ENCODE results near the gene ENG.
"Not testable (repeated sequence)": the region's sequence is repeated elsewhere in the genome, so short reads cannot be mapped to it uniquely, and the experiment has no call there.

Gene ENG

DNA sequence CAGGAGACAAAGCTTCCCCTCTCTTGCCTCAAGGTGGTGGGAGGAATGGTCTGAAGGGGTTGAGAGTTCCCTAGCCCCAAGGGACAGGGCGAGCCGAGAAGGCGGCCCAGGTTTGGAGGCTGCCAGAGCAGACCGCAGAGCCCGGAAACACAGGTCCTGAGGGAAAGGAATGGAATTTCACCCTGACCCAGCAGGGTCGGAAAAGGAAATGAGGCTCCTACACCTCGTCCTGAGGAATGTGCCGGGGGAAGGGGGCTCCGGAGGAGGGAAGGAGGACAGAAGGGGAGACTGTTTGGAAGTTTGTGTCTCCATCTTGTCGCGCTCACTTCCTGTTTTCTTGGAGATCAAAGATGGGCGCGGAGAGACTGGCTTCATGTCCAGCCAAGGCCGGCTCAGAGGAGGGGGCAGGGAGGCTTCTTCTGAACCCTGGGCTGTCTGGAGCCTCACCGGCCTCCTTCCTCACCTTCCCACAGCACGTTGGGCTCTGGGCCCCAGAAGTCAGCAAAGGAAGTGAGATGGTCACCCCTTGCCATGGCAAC is 9.6 kb downstream of the ENG start:
- no peak for DNase-seq (ENCODE audit: low read depth)

GRCh38 chr9:127841087-127841835 is 13.2 kb downstream of the ENG start:
- no peak for DNase-seq (ENCODE audit: low read depth)

- DNase-seq (ENCODE audit: low read depth) = no peak
Measured at GRCh38 chr9:127838375-127839078, 15.9 kb downstream of the ENG start.

- no peak for DNase-seq (ENCODE audit: low read depth)
Measured at GRCh38 chr9:127837346-127837745, 17.1 kb downstream of the ENG start.

GRCh38 chr9:127836561-127836960 is 17.9 kb downstream of the ENG start:
- DNase-seq (ENCODE audit: low read depth) = not testable (repeated sequence)

DNA sequence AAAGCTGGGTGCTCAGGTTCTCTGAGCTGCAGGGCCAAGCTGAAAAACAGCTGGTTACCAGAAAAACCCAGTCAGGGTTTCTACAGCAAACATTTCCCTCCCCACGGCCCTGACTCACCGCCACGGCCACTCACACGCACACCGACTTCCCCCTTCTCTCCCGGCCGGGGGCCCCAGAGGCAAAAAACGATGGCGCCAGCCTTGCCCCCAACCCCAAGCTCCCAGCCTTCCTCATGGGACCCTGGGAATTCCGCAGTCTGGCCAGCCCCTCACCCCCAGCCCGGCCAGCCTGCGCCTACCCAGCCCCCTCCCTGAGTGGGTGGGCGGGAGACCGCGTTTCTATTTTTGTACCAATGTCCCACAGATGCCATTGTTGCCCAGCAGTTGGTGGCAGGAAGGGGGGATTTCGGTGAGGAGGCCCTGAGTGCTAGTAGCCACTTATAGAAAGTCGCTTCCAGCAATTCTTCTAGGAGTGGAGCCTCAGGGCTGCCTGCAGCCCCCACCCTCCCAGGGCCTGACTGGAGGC is 18.4 kb downstream of the ENG start:
- no peak for DNase-seq (ENCODE audit: low read depth)

- no peak for DNase-seq (ENCODE audit: low read depth)
Measured at GRCh38 chr9:127833555-127833954, 20.9 kb downstream of the ENG start.

DNA sequence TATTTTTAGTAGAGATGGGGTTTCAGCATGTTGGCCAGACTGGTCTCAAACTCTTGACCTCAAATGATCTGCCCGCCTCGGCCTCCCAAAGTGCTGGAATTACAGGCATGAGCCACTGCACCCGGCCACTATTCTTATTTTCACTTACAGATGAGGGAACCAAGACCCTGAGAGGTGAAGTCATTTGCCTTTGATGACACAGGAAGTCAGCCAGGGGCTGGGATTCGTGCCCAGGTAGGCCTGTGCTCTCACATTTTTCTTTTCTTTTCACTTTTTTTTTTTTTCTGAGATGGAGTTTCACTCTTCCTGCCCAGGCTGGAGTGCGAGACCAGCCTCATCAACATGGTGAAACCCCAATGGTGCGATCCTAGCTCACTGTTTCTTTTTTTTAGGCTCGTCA is 22.2 kb downstream of the ENG start:
- DNase-seq (ENCODE audit: low read depth) = no peak

DNA sequence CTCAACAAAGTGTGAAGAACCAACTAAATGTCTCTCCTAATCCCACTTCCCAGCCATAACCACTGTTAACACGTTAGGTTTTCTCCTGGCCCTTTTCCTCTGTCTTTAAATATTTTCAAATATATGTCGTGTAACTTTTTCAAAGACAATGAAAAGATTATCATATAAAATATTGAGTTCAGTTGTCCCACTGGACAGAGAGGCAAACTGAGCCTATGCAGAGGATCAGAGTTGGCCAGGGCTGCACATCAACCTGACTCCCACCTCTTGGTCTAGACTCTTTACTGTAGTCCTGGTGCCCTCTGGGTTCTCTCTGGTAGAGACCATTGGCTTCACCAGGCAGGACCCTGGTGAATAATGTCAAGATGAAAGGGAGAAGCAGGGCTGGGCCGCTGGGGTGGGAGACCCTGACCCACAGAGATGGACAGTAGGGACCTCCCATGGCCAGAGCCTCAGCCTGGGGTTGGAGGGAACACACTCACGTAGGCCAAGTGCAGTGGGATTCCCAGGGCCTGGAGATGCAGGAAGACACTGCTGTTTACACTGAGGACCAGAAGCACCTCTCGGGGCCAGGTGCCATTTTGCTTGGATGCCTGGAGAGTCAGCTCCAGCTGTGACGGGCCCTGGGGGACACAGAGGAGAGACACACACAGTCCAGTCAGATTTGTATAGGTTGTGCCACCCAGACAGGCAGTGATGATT is 25.1 kb downstream of the ENG start:
- no peak for DNase-seq (ENCODE audit: low read depth)

- DNase-seq (ENCODE audit: low read depth) = no peak
Measured at GRCh38 chr9:127828262-127829031, 26.0 kb downstream of the ENG start.

- DNase-seq (ENCODE audit: low read depth) = no peak
Measured at GRCh38 chr9:127826253-127826913, 28.1 kb downstream of the ENG start.

DNA sequence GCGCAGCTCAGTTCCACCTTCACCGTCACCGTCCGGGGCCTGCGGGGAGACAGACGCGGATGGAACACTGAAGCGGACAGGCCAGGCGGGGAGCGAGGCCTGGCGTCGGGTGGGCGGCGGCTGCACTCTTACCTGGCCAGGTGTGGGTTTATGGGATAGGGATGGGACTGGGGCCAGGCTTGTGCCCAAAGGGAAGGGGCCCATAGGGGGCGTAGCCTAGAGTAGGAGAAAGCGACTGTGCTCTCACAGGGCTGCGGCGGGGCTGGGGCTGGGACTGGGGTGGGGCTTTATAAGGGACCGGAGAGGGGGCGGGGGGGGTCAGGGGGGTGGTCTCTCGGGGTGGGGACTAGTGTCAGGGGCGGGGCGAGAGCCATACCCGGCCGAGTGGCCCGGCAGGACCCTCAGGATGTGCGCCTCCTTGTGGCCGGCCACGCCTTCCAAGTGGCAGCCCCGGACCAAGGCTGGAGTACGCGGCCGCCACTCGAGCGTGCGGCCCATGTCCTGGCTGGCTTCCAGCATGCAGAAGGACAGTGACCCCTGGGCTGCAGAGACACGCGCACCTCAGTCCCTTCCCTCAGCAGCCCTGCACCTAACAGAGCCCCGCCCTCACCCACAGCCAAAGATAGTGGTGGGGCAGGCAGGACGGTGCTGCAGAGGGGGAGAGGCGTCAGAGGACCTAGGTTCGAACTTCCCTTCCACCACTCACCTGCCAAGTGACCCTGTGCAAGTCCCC is 29.0 kb downstream of the ENG start:
- no peak for DNase-seq (ENCODE audit: low read depth)

DNA sequence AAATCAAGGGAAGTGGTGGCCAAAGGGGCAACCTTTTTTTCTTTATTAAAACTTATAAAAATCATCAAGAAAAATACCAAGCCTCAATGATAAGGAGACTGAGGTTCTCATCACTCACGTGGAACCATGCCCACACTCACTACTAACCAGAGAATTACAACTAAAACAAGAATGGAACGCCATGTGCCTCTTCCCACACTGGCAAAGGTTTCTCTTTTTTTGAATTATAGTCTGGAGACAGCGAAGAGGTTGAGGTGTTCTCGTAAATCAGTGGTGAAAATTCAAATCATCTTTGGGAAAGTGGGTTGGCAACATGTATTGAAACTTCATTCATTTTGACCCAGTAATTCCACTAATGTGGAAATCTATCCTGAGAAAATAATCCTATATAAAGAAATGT is 32.4 kb downstream of the ENG start:
- no peak for DNase-seq (ENCODE audit: low read depth)

DNA sequence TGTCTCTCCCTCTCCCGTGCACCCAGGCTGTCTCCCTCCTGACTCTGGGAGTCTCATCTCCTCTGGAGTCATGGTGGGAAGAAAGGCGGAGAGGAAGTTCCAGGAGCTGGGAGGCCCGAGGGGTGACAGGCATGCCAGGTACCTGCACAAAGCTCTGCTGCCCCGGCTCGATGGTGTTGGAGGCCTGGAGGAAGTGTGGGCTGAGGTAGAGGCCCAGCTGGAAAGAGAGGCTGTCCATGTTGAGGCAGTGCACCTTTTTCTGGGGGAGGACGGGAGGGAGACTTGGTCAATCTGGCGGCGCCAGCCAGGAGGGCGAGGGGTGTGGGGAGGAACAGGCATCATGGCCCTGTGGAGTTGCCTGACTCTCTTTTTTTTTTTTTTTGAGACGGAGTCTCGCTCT is 35.9 kb downstream of the ENG start:
- DNase-seq (ENCODE audit: low read depth) = no peak

DNA sequence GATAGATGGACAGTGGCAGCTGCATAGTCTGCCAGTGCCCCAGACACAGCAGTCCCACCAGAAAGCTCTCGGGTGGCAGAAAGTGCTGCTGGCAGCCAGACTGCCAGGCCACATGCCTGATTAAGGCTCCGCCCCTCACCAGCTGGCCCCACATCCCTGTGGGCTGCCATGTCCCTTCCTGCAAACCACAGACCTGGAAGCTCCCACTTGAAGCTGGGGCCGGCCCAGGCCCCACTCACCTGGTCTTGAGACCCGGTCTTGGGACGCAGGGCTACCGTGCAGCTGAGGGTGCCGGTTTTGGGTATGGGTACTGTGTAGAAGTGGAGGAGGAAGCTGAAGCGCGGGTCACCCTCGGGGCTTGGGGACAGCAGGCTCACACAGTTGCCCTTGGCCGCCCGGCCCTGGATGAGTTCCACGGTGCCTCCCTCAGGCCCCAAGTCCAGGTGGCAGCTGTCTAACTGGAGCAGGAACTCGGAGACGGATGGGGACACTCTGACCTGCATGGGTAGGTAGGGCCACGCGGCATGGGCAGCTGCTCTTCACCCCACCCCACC is 36.5 kb downstream of the ENG start:
- no peak for DNase-seq (ENCODE audit: low read depth)

DNA sequence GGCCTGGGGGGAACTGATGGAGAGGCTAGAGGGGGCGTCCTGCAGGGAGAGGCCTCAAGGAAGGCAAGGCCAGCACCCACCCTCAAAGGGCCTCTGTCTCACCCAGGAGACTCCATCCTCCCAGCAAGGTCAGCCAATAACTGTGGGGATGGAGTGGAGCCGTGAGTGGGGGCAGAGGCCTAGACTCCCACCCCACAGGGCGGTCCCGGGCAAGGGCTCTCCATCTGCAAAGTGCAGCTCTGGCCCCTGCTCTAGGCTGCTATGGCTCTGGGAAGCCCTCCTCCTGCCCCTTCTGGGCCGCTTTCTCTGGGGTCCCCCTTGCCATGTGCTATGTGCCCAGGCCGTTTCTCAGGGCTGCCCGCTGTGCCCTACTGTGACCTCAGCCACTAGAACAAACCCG is 37.7 kb downstream of the ENG start:
- DNase-seq (ENCODE audit: low read depth) = no peak

GRCh38 chr9:127816362-127816725 is 38.1 kb downstream of the ENG start:
- DNase-seq (ENCODE audit: low read depth) = no peak

GRCh38 chr9:127815512-127816361 is 38.7 kb downstream of the ENG start:
- DNase-seq (ENCODE audit: low read depth) = no peak

Measured in stimulated activated CD8-positive, alpha-beta memory T cell treated with anti-CD3 and anti-CD28 coated beads, Interleukin-4, amount 100 ng/mL, for 24 hours (primary cell).